ENCODE data around the gene USP6NL. TPM values are rescaled to one million over a fixed set of nuclear protein-coding genes. Genes with fewer than 3 reads are reported as not detected.

USP6NL gene
- total RNA-seq, 1 experiment from 2014 or later, result 24.6 TPM

DNA sequence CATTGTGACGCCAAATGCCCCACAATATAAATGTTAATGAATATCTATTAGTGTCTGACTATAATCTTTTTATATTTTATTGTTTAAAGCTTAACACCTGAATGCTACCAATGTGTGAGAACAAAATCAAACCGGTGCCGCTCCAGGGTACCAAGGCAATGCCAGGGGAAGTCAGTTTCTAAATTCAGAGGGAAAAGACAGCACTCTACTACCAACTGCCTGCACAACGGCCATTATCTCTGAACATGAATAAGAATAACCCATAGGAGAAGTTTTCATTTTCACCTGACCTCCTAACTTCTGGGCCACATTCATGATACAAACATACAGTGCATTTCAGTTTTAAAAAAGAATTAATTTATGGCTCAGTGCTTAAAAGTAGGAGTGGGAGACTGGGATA, 21.7 kb downstream of the USP6NL start:
- ChIA-PET RAD21 (ENCODE audit: low non-redundant PET in 1 of 2, low total read pairs in 2 of 2, uncharacterized antibody in 2 of 2, unreplicated experiment in 2 of 2) (no interaction called here), POLR2A (interaction anchor here (1.1 kb wide), 1 partner anchor 50 kb away, joined by 3 read pairs; no protein-coding TSS in a partner anchor), CTCF (no interaction called here)
- no peak overlapping the region for H3K9ac ChIP-seq (ENCODE audit: low read length)
- no peak overlapping the region for H3K4me3 ChIP-seq (replicated peaks in 1 of 2; ENCODE audit: low read depth in 1 of 2, low read length in 2 of 2)
- H3K4me2 ChIP-seq (ENCODE audit: low read length), result no peak overlapping the region
- H3K4me1 ChIP-seq (ENCODE audit: control insufficient read depth in 1 of 2, insufficient read depth in 2 of 2, low read length in 2 of 2), result peaks cover 13 to 14% of the 10 kb centered on the region in 2 experiments
- no peaks in the 10 kb centered on the region; the same call in 1 of the 2 replicates for H4K20me1 ChIP-seq (ENCODE audit: insufficient read depth)
- TF ChIP-seq RAD21 (IDR thresholded peaks at IDR 0.05; ENCODE audit: low read depth) (no peak), POLR2AphosphoS5 (IDR thresholded peaks at IDR 0.05; ENCODE audit: low read depth, low read length) (no peak), CEBPB (IDR thresholded peaks at IDR 0.05; ENCODE audit: low read depth) (no peak), SRF (IDR thresholded peaks at IDR 0.05; ENCODE audit: low read depth) (no peak), YY1 (IDR thresholded peaks at IDR 0.05; ENCODE audit: extremely low read depth, insufficient replicate concordance, low read depth, low read length) (no peak), SIN3A (IDR thresholded peaks at IDR 0.05; ENCODE audit: low read depth) (no peak), ZNF274 (IDR thresholded peaks at IDR 0.05; ENCODE audit: low read depth, low read length) (no peak), POLR2A (IDR thresholded peaks at IDR 0.05; ENCODE audit: borderline replicate concordance, extremely low read depth, insufficient read depth, insufficient read length) (no peak), EZH2phosphoT487 (IDR thresholded peaks at IDR 0.05; ENCODE audit: borderline replicate concordance) (no peak), TCF7L2 (IDR thresholded peaks at IDR 0.05; ENCODE audit: borderline replicate concordance, extremely low read depth, insufficient read depth, insufficient read length) (no peak), SP1 (IDR thresholded peaks at IDR 0.05; ENCODE audit: low read depth) (no peak), CTCF (IDR thresholded peaks at IDR 0.05 in 2 of 3, conservative IDR thresholded peaks at IDR 0.05 in 1 of 3; ENCODE audit: borderline replicate concordance in 1 of 3, insufficient read depth in 1 of 3, low read depth in 2 of 3, low read length in 2 of 3) (no peak), EGR1 (IDR thresholded peaks at IDR 0.05; ENCODE audit: low read depth) (no peak), ELF1 (IDR thresholded peaks at IDR 0.05; ENCODE audit: borderline replicate concordance, low read depth) (no peak), ZFX (IDR thresholded peaks at IDR 0.05) (no peak)
- TF ChIP-seq, protein P1, sequence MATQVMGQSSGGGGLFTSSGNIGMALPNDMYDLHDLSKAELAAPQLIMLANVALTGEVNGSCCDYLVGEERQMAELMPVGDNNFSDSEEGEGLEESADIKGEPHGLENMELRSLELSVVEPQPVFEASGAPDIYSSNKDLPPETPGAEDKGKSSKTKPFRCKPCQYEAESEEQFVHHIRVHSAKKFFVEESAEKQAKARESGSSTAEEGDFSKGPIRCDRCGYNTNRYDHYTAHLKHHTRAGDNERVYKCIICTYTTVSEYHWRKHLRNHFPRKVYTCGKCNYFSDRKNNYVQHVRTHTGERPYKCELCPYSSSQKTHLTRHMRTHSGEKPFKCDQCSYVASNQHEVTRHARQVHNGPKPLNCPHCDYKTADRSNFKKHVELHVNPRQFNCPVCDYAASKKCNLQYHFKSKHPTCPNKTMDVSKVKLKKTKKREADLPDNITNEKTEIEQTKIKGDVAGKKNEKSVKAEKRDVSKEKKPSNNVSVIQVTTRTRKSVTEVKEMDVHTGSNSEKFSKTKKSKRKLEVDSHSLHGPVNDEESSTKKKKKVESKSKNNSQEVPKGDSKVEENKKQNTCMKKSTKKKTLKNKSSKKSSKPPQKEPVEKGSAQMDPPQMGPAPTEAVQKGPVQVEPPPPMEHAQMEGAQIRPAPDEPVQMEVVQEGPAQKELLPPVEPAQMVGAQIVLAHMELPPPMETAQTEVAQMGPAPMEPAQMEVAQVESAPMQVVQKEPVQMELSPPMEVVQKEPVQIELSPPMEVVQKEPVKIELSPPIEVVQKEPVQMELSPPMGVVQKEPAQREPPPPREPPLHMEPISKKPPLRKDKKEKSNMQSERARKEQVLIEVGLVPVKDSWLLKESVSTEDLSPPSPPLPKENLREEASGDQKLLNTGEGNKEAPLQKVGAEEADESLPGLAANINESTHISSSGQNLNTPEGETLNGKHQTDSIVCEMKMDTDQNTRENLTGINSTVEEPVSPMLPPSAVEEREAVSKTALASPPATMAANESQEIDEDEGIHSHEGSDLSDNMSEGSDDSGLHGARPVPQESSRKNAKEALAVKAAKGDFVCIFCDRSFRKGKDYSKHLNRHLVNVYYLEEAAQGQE (IDR thresholded peaks at IDR 0.05; ENCODE audit: low read depth), result no peak
- TF ChIP-seq, protein P2, sequence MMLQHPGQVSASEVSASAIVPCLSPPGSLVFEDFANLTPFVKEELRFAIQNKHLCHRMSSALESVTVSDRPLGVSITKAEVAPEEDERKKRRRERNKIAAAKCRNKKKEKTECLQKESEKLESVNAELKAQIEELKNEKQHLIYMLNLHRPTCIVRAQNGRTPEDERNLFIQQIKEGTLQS (IDR thresholded peaks at IDR 0.05), result no peak
- ATAC-seq (no peak), DNase-seq (ENCODE audit: low read depth, low spot score) (no peak)
- H3K27ac ChIP-seq (ENCODE audit: low read depth, low read length), result no peak overlapping the region
- H3K79me2 ChIP-seq (ENCODE audit: insufficient read depth, low read length), result peaks cover 95% of the 10 kb centered on the region
- H3K27me3 ChIP-seq (ENCODE audit: insufficient read depth, low read length), result no peaks in the 10 kb centered on the region
- H2AFZ ChIP-seq (ENCODE audit: low read depth, low read length, poor library complexity, severe bottlenecking), result no peak overlapping the region
- no peaks in the 10 kb centered on the region for H3K36me3 ChIP-seq (ENCODE audit: control insufficient read depth in 1 of 2, insufficient read depth in 2 of 2, low read length in 2 of 2)
- H3K9me3 ChIP-seq (ENCODE audit: control insufficient read depth in 1 of 2, insufficient read depth in 1 of 2, low read depth in 1 of 2, low read length in 2 of 2), result no peaks in the 10 kb centered on the region
- no peaks in the 10 kb centered on the region for H3K9me2 ChIP-seq (ENCODE audit: insufficient read depth)
- BruUV-seq (replicated peaks), result no TSS peak
- intact Hi-C loops (cut with micrococcal nuclease), result no loop called here
